Testis (tissue), 2 donors: ENCODE data around the gene SNAI3.

ENCODE experiments used
- POLR2A ChIP-seq: fragments of 450-650 bp; IDR thresholded peaks from one replicate; pipeline ENCODE4 v1.6.1; 2017; ENCODE audit warnings: antibody characterized with exemption, mild to moderate bottlenecking, moderate library complexity
- TF ChIP-seq, protein P1 (sequence below), 3 experiments: fragments of 450-650 bp in 2 of 3; fragments of 200-600 bp in 1 of 3; sonication (generic) in 1 of 3; IDR thresholded peaks; one replicate each; pipeline ENCODE4 v1.5.1; 2016 to 2019; ENCODE audit warnings: antibody characterized with exemption in 3 of 3, mild to moderate bottlenecking in 2 of 3, moderate library complexity in 1 of 3

DNA sequence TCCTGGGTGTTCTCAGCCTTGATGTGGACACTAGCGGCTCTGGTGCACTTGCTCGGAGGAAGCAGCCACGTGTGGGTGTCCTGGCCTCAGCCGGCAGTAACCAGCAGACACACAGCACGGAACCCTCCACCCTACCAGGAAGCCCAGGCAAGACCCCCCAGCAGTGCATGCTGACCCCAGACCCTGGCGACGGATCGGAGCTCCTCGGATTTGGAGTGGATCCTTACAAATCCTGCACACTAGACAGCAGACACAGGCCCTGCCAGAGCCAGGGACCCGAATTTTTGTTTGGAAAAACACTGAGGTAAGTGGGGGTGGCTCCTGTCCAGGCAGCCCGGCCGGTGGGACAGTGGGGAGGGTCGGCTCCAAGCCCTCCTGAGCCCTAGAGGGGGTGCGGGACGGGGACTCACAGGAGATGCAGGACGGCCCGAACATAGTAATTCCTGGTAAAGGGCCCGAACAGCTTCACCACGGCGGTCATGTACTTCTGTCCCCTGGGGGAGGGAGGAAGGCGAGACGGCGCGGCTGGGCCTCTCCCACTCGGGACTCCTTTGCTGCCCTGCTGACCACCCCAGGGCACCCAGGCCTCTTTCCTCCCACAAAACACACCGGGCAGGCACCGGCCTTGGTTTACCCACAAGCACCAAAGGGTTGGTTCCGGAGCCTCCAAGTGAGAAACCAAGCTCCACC is 39.8 kb downstream of the SNAI3 start:
- TF ChIP-seq, protein P1, sequence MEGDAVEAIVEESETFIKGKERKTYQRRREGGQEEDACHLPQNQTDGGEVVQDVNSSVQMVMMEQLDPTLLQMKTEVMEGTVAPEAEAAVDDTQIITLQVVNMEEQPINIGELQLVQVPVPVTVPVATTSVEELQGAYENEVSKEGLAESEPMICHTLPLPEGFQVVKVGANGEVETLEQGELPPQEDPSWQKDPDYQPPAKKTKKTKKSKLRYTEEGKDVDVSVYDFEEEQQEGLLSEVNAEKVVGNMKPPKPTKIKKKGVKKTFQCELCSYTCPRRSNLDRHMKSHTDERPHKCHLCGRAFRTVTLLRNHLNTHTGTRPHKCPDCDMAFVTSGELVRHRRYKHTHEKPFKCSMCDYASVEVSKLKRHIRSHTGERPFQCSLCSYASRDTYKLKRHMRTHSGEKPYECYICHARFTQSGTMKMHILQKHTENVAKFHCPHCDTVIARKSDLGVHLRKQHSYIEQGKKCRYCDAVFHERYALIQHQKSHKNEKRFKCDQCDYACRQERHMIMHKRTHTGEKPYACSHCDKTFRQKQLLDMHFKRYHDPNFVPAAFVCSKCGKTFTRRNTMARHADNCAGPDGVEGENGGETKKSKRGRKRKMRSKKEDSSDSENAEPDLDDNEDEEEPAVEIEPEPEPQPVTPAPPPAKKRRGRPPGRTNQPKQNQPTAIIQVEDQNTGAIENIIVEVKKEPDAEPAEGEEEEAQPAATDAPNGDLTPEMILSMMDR (IDR thresholded peaks at IDR 0.05) = no peak
- no peak for TF ChIP-seq POLR2A
